ENCODE results near the gene GNLY. TPM values are rescaled to one million over a fixed set of nuclear protein-coding genes. Genes with fewer than 3 reads are reported as not detected.

GNLY gene
- polyA plus RNA-seq, 1 of the 3 experiments (the other 2 are of a cell fraction) = not detected

- TF ChIP-seq SIN3A (IDR thresholded peaks at IDR 0.05; ENCODE audit: borderline replicate concordance, low read depth, low read length) (no peak), GABPA (IDR thresholded peaks at IDR 0.05; ENCODE audit: low read depth) (no peak), TAF1 (IDR thresholded peaks at IDR 0.05; ENCODE audit: borderline replicate concordance, low read depth, low read length) (no peak), RXRA (IDR thresholded peaks at IDR 0.05; ENCODE audit: borderline replicate concordance, low read depth) (no peak)
Observed at GRCh38 chr2:85697096-85697495, 2.9 kb downstream of the GNLY start (continued).

GRCh38 chr2:85697716-85698115 lies 3.6 kb downstream of the GNLY start:
- no peak overlapping the region for H3K9ac ChIP-seq
- no peaks in the 10 kb centered on the region for H3K9me2 ChIP-seq
- peaks cover 4 to 11% of the 10 kb centered on the region in 2 experiments; a peak in 2 of 4 replicates for H3K4me1 ChIP-seq (ENCODE audit: control insufficient read depth in 1 of 2, insufficient read depth in 2 of 2, low read depth in 1 of 2, low read length in 1 of 2)
- H3K27me3 ChIP-seq (ENCODE audit: insufficient read depth) = no peaks in the 10 kb centered on the region
- no peak overlapping the region for H3K4me2 ChIP-seq
- no peaks in the 10 kb centered on the region for H4K20me1 ChIP-seq (ENCODE audit: insufficient read depth)
- no peaks in the 10 kb centered on the region for H3K36me3 ChIP-seq (replicated peaks in 1 of 2; ENCODE audit: control insufficient read depth in 1 of 2, insufficient read depth in 2 of 2, low read length in 1 of 2)
- H3K79me2 ChIP-seq (ENCODE audit: insufficient read depth) = no peaks in the 10 kb centered on the region
- CTCF ChIA-PET = interaction anchor here (0.8 to 9.4 kb wide), 7 partner anchors 9 to 116 kb away, joined by 3 to 91 read pairs (median 3); no protein-coding TSS in a partner anchor
- no peaks in the 10 kb centered on the region for H3K9me3 ChIP-seq
- no peak for DNase-seq
- H3F3A ChIP-seq (replicated peaks; ENCODE audit: insufficient read depth) = peaks cover 13% of the 10 kb centered on the region
- no peak for TF ChIP-seq EP300 (IDR thresholded peaks at IDR 0.05; ENCODE audit: borderline replicate concordance in 1 of 2, low read depth in 1 of 2, low read length in 1 of 2)
- TF ChIP-seq TEAD4 (IDR thresholded peaks at IDR 0.05; ENCODE audit: borderline replicate concordance, insufficient read depth) = no peak
- no peak for TF ChIP-seq ZBTB33 (IDR thresholded peaks at IDR 0.05; ENCODE audit: borderline replicate concordance, low read depth)
- TF ChIP-seq REST (IDR thresholded peaks at IDR 0.05; ENCODE audit: low read depth, low read length) = no peak
- TF ChIP-seq USF1 (IDR thresholded peaks at IDR 0.05; ENCODE audit: borderline replicate concordance, low read depth) = no peak
- TF ChIP-seq IRF3 (IDR thresholded peaks at IDR 0.05; ENCODE audit: low read depth, low read length) = no peak
- no peak for TF ChIP-seq ELF1 (IDR thresholded peaks at IDR 0.05)
- no peak for TF ChIP-seq SIN3A (IDR thresholded peaks at IDR 0.05; ENCODE audit: borderline replicate concordance, low read depth, low read length)
- TF ChIP-seq CHD2 (IDR thresholded peaks at IDR 0.05; ENCODE audit: low read length, partially characterized antibody) = no peak
- no peak for TF ChIP-seq MXI1 (IDR thresholded peaks at IDR 0.05; ENCODE audit: low read depth, low read length)
- no peak for TF ChIP-seq RFX5 (IDR thresholded peaks at IDR 0.05; ENCODE audit: low read length)
- TF ChIP-seq PBX3 (IDR thresholded peaks at IDR 0.05) = no peak
- TF ChIP-seq MEF2A (IDR thresholded peaks at IDR 0.05; ENCODE audit: borderline replicate concordance, low read depth) = no peak
- no peak for TF ChIP-seq JUND (IDR thresholded peaks at IDR 0.05)
- TF ChIP-seq NFIC (IDR thresholded peaks at IDR 0.05; ENCODE audit: borderline replicate concordance) = no peak
- TF ChIP-seq EZH2phosphoT487 (IDR thresholded peaks at IDR 0.05; ENCODE audit: borderline replicate concordance, low read depth) = no peak
- TF ChIP-seq SMC3 (IDR thresholded peaks at IDR 0.05; ENCODE audit: low read depth, low read length) = no peak
- TF ChIP-seq FOXJ3 (CRISPR knock-in tag; IDR thresholded peaks at IDR 0.05) = no peak
- H3K27ac ChIP-seq (ENCODE audit: low read depth in 2 of 2, low read length in 1 of 2) = no peak overlapping the region
- POLR2A ChIA-PET = interaction anchor here (0.5 kb wide), 1 partner anchor 23 kb away, joined by 3 read pairs; no protein-coding TSS in a partner anchor
- 47% methylated on average over 2 of the region's 2 CpGs for WGBS (ENCODE audit: low lambda C conversion rate)
- H2AFZ ChIP-seq (ENCODE audit: low read depth) = no peak overlapping the region
- no peak overlapping the region for H3K4me3 ChIP-seq (ENCODE audit: low read depth in 2 of 2, low read length in 1 of 2)
